Ovary (tissue), 9 donors: ENCODE results near the gene ACSL3. TPM values are rescaled to one million over a fixed set of nuclear protein-coding genes. Genes with fewer than 3 reads are reported as not detected.

Source experiments
- DNase-seq, 5 donors: peaks; one replicate each; pipeline ENCODE4 v3.0.0-alpha.2; 2019 to 2020
- H3K27ac ChIP-seq, 2 donors: fragments of 200-600 bp; one replicate each; pipeline versions ENCODE4 v1.5.1 to v1.8.0; 2019 to 2022
- H3K27me3 ChIP-seq: fragments of 200-600 bp; one replicate; pipeline ENCODE4 v1.8.0; 2022
- H3K36me3 ChIP-seq: fragments of 200-600 bp; sonication (generic); one replicate; pipeline ENCODE4 v1.5.1; 2019
- H3K4me1 ChIP-seq: one replicate; pipeline ENCODE4 v1.8.1; 2013; ENCODE audit warnings: mild to moderate bottlenecking, moderate library complexity; ENCODE audit not compliant: insufficient read depth
- H3K4me3 ChIP-seq: fragments of 200-600 bp; sonication (generic); one replicate; pipeline ENCODE4 v1.5.1; 2017
- H3K9me3 ChIP-seq, 2 donors: fragments of 200-600 bp in 1 of 2; sonication (generic) in 1 of 2; one replicate each; pipeline versions ENCODE4 v1.5.1 to v1.8.1; 2013 to 2019; ENCODE audit warnings: mild to moderate bottlenecking in 1 of 2, moderate library complexity in 1 of 2
- EP300 ChIP-seq: sonication (generic); formaldehyde crosslinking; IDR thresholded peaks from one replicate; pipeline ENCODE4 v1.6.1; 2017; ENCODE audit warnings: antibody characterized with exemption
- POLR2A ChIP-seq: fragments of 450-650 bp; IDR thresholded peaks from one replicate; pipeline ENCODE4 v1.6.1; 2017; ENCODE audit warnings: antibody characterized with exemption, mild to moderate bottlenecking, moderate library complexity
- WGBS, 3 donors: extraction: QIAGEN DNeasy Blood & Tissue Kit in 1 of 3; methylation state at CpG; one replicate each; pipeline versions ENCODE4 v1.1.5 to v1.1.7; 2013 to 2017; 5-methylcytosine and 5-hydroxymethylcytosine counted together
- intact Hi-C, 4 donors: fragments of 100-400 bp; cut with DNase I; formaldehyde crosslinking; loops; one replicate each; pipeline versions ENCODE4 v1.11.0 to v1.15.1; 2022 to 2023
- polyA plus RNA-seq, 2 donors: library from polyadenylated mRNA; stranded (reverse); fragments of 200-250 nt in 1 of 2; fragments of 350-450 nt in 1 of 2; fragmentation: Illumina TruSeq in 1 of 2; extraction: RNeasy Lipid Tissue Mini Kit (QIAGEN cat#74804) in 1 of 2; gene quantifications; one replicate each; pipeline ENCODE4 v1.2.3, GENCODE V29; 2013 to 2014
- total RNA-seq, 7 donors: library from RNA; depleted of rRNA in 2 of 7; stranded (reverse); fragments of >200 nt in 2 of 7; fragmentation: NEBNext Ultra II Directional in 3 of 7; extraction: Animal tissue kit (Norgen Biotek cat#: 25700) in 3 of 7; gene quantifications; one replicate each; pipeline versions ENCODE4 v1.1.0 to v1.2.4, GENCODE V29; 2016 to 2023
- TF ChIP-seq, protein P1 (sequence below), 3 donors: fragments of 450-650 bp in 2 of 3; fragments of 200-600 bp in 1 of 3; IDR thresholded peaks; one replicate each; pipeline versions ENCODE4 v1.5.1 to v1.8.0; 2016 to 2022; ENCODE audit warnings: antibody characterized with exemption in 3 of 3, mild to moderate bottlenecking in 1 of 3
- donor health status: DM: no; HTN: no; CAD: no; lungs with moderate emphysema.
- donor health status: DM: no; HTN: no; CAD: no.
- donor health status: Bipolar disorder and iron deficiency.
- donor health status: DM: yes; HTN: yes; CAD: no.
- donor health status: DM: no; HTN: no; CAD: no.
- donor health status: DM: yes; HTN: yes; CAD: no.

Gene ACSL3
- total and polyA plus RNA-seq, 9 donors, result 14.0 to 85.1 (median 46.0) TPM

GRCh38 chr2:222955008-222955407 lies 94.2 kb downstream of the ACSL3 start:
- no peak for DNase-seq
- H3K36me3 ChIP-seq, result no peaks in the 10 kb centered on the region
- no peak overlapping the region for H3K27ac ChIP-seq
- no peaks in the 10 kb centered on the region for H3K27me3 ChIP-seq
- H3K4me1 ChIP-seq, result no peaks in the 10 kb centered on the region
- TF ChIP-seq EP300 (no peak), POLR2A (no peak)
- TF ChIP-seq, protein P1, sequence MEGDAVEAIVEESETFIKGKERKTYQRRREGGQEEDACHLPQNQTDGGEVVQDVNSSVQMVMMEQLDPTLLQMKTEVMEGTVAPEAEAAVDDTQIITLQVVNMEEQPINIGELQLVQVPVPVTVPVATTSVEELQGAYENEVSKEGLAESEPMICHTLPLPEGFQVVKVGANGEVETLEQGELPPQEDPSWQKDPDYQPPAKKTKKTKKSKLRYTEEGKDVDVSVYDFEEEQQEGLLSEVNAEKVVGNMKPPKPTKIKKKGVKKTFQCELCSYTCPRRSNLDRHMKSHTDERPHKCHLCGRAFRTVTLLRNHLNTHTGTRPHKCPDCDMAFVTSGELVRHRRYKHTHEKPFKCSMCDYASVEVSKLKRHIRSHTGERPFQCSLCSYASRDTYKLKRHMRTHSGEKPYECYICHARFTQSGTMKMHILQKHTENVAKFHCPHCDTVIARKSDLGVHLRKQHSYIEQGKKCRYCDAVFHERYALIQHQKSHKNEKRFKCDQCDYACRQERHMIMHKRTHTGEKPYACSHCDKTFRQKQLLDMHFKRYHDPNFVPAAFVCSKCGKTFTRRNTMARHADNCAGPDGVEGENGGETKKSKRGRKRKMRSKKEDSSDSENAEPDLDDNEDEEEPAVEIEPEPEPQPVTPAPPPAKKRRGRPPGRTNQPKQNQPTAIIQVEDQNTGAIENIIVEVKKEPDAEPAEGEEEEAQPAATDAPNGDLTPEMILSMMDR (IDR thresholded peaks at IDR 0.05), result no peak
- H3K4me3 ChIP-seq, result no peak overlapping the region
- intact Hi-C loops, result no loop called here
- 87 to 93% (median 89%) methylated on average over 1 of the region's 1 CpG for WGBS, 3 donors
- no peaks in the 10 kb centered on the region for H3K9me3 ChIP-seq

GRCh38 chr2:222959358-222959757 lies 98.5 kb downstream of the ACSL3 start:
- no peak for DNase-seq

DNA sequence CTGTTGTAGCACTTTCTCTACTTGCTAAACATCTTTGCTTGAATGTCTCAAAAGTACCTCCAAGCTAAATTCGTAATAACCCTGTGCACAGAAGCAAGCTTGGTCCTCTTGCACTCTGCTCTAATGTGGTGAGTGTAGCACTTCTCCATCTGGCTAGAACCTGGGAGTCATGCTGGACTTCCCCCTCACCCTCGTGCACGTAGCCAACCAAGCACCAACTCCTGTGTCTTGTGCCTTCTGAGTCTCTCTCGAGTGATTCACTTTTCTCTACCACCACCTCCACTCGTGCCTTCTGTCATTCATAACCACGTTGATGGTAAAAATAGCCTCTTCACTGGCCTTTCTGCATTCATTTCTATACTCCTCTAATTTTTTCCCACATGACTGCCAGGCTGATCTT lies 99.3 kb downstream of the ACSL3 start:
- H3K4me3 ChIP-seq, result no peak overlapping the region
- H3K4me1 ChIP-seq, result no peaks in the 10 kb centered on the region
- no peaks in the 10 kb centered on the region for H3K27me3 ChIP-seq
- DNase-seq, result no peak
- TF ChIP-seq, protein P1 (IDR thresholded peaks at IDR 0.05), result no peak
- TF ChIP-seq POLR2A (no peak), EP300 (no peak)
- intact Hi-C loops, result no loop called here
- no peaks in the 10 kb centered on the region for H3K36me3 ChIP-seq
- no peak overlapping the region for H3K27ac ChIP-seq
- no peaks in the 10 kb centered on the region for H3K9me3 ChIP-seq
- 79 to 82% (median 80%) methylated on average over 6 of the region's 6 CpGs for WGBS, 3 donors

More at GRCh38 chr2:222959358-222959757, 98.5 kb downstream of the ACSL3 start:
- Histone ChIP-seq H3K36me3 (no peaks in the 10 kb centered on the region), H3K9me3 (no peaks in the 10 kb centered on the region), H3K4me3 (no peak overlapping the region), H3K4me1 (no peaks in the 10 kb centered on the region), H3K27me3 (no peaks in the 10 kb centered on the region), H3K27ac (no peak overlapping the region)
- intact Hi-C loops, result no loop called here
- TF ChIP-seq POLR2A (no peak), EP300 (no peak)
- TF ChIP-seq, protein P1 (IDR thresholded peaks at IDR 0.05), result no peak
- WGBS, 3 donors, result 42 to 75% (median 74%) methylated on average over 4 of the region's 4 CpGs

GRCh38 chr2:222963641-222964040 lies 102.8 kb downstream of the ACSL3 start:
- H3K36me3 ChIP-seq, result no peaks in the 10 kb centered on the region
- WGBS, 3 donors, result 81 to 86% (median 83%) methylated on average over 7 of the region's 7 CpGs
- TF ChIP-seq EP300, result no peak
- TF ChIP-seq, protein P1 (IDR thresholded peaks at IDR 0.05), result no peak
- no peak for TF ChIP-seq POLR2A
- H3K9me3 ChIP-seq, result no peaks in the 10 kb centered on the region
- no peak overlapping the region for H3K4me3 ChIP-seq
- intact Hi-C loops, result no loop called here
- no peak overlapping the region for H3K27ac ChIP-seq
- DNase-seq, result no peak
- H3K4me1 ChIP-seq, result no peaks in the 10 kb centered on the region
- H3K27me3 ChIP-seq, result no peaks in the 10 kb centered on the region
